HepG2 (cell line): Measurements from ENCODE around the gene KRT79. TPM values are rescaled to one million over a fixed set of nuclear protein-coding genes. Genes with fewer than 3 reads are reported as not detected.

Source experiments
- ATAC-seq: fragments of 200-7000 bp; cut with Tn5 transposase; 3 replicates; pipeline ENCODE4 v1.9.1; 2020; ENCODE audit warnings: mild to moderate bottlenecking, moderate library complexity
- BruUV-seq: library from RNA; stranded (reverse); fragments of 400-500 nt; replicated peaks from 2 replicates; lab custom pipeline; 2021; lab: Mats Ljungman, UMichigan
- CTCF ChIA-PET: fragments of 300-600 bp; formaldehyde crosslinking; extraction: SDS; loops from one replicate; lab custom pipeline; 2021; ENCODE audit warnings: low total read pairs, inconsistent platforms, low intra/inter-chr PET ratio; lab: Yijun Ruan, JAX
- POLR2A ChIA-PET: fragments of 350-600 bp; sonication (Branson Sonifier 250); formaldehyde crosslinking; loops from one replicate; lab custom pipeline; 2020; ENCODE audit warnings: antibody characterized with exemption, inconsistent platforms; lab: Yijun Ruan, JAX
- DNase-seq: peaks from one replicate; pipeline ENCODE4 v3.0.0-alpha.2; 2015; ENCODE audit warnings: low spot score
- FAIRE-seq: peaks from 3 replicates; lab custom pipeline; 2011; peaks lifted over from hg19 to GRCh38; lab: Jason Lieb, UNC
- H2AFZ ChIP-seq: one replicate; pipeline ENCODE4 v1.6.1; 2011; ENCODE audit warnings: low read length, inconsistent platforms
- H3K27ac ChIP-seq: fragments of 300-600 bp; 3 replicates; pipeline ENCODE4 v1.8.0; 2011; ENCODE audit warnings: mixed run types, mild to moderate bottlenecking, mixed read lengths, low read length, inconsistent platforms; ENCODE audit not compliant: insufficient read depth; ENCODE audit errors: extremely low read length
- H3K27me3 ChIP-seq, 2 experiments: fragments of 200-600 bp in 1 of 2; 2 replicates in 1 of 2; 3 replicates in 1 of 2; pipeline versions ENCODE4 v1.6.0 to v1.8.0; 2011; ENCODE audit warnings: low read length in 2 of 2, mild to moderate bottlenecking in 2 of 2, moderate library complexity in 2 of 2, inconsistent platforms in 1 of 2; ENCODE audit not compliant: insufficient read depth in 2 of 2, control insufficient read depth in 1 of 2
- H3K36me3 ChIP-seq, 2 experiments: fragments of 200-600 bp in 1 of 2; replicated peaks in 1 of 2; 2 replicates in 1 of 2; 3 replicates in 1 of 2; pipeline versions ENCODE4 v1.5.1 to v1.8.0; 2011; ENCODE audit warnings: low read length in 2 of 2, inconsistent platforms in 1 of 2; ENCODE audit not compliant: insufficient read depth in 2 of 2, control insufficient read depth in 1 of 2
- H3K4me1 ChIP-seq: 2 replicates; pipeline ENCODE4 v1.5.1; 2012; ENCODE audit warnings: low read length, inconsistent platforms; ENCODE audit not compliant: insufficient read depth
- H3K4me2 ChIP-seq: 2 replicates; pipeline ENCODE4 v1.6.0; 2011; ENCODE audit warnings: low read depth, low read length, inconsistent platforms
- H3K4me3 ChIP-seq, 3 experiments: fragments of 200-600 bp in 1 of 3; sonication (generic), shearing (Covaris generic) in 1 of 3; replicated peaks in 1 of 3; 2 replicates each; pipeline ENCODE4 v1.5.1; 2011 to 2016; ENCODE audit warnings: low read length in 3 of 3, inconsistent platforms in 2 of 3, low read depth in 2 of 3, mild to moderate bottlenecking in 2 of 3, control low read depth in 1 of 3, mixed read lengths in 1 of 3; ENCODE audit not compliant: insufficient read depth in 1 of 3
- H3K79me2 ChIP-seq: one replicate; pipeline ENCODE4 v1.6.1; 2011; ENCODE audit warnings: low read length, inconsistent platforms; ENCODE audit not compliant: insufficient read depth
- H3K9ac ChIP-seq: 2 replicates; pipeline ENCODE4 v1.6.0; 2011; ENCODE audit warnings: mild to moderate bottlenecking, low read depth, low read length, inconsistent platforms; ENCODE audit not compliant: insufficient read depth
- H3K9me3 ChIP-seq: 2 replicates; pipeline ENCODE4 v1.5.1; 2012; ENCODE audit warnings: mild to moderate bottlenecking, low read length
- H4K20me1 ChIP-seq: 2 replicates; pipeline ENCODE4 v1.6.0; 2011; ENCODE audit warnings: inconsistent platforms, mild to moderate bottlenecking, low read length, moderate library complexity; ENCODE audit not compliant: insufficient read depth
- CENPX ChIP-seq: sonication (generic); formaldehyde crosslinking; IDR thresholded peaks from 2 replicates; pipeline ENCODE4 v1.9.0; 2021; ENCODE audit warnings: mild to moderate bottlenecking, missing genetic modification reagents, moderate library complexity
- ELF4 ChIP-seq: sonication (generic); formaldehyde crosslinking; IDR thresholded peaks from 2 replicates; pipeline ENCODE4 v1.5.0; 2020; ENCODE audit warnings: missing genetic modification reagents, mild to moderate bottlenecking, moderate library complexity, borderline replicate concordance
- HHEX ChIP-seq: IDR thresholded peaks from 2 replicates; pipeline ENCODE4 v1.6.1; 2016; ENCODE audit warnings: control low read depth
- MIER3 ChIP-seq: IDR thresholded peaks from 2 replicates; pipeline ENCODE4 v1.6.1; 2016; ENCODE audit warnings: missing compliant biosample characterization, borderline replicate concordance
- REL ChIP-seq: sonication (generic); formaldehyde crosslinking; conservative IDR thresholded peaks from 2 replicates; pipeline ENCODE4 v1.8.0; 2022; ENCODE audit warnings: mild to moderate bottlenecking, missing genetic modification reagents, moderate library complexity
- ZFP36L1 ChIP-seq: sonication (generic); formaldehyde crosslinking; IDR thresholded peaks from 2 replicates; pipeline ENCODE4 v1.8.0; 2022; ENCODE audit warnings: mild to moderate bottlenecking, missing genetic modification reagents, moderate library complexity
- ZHX2 ChIP-seq, 2 experiments: sonication (generic) in 1 of 2; formaldehyde crosslinking in 1 of 2; IDR thresholded peaks; 2 replicates each; pipeline versions ENCODE4 v1.6.1 to v1.9.0; 2014 to 2022; ENCODE audit warnings: antibody characterized with exemption in 1 of 2, borderline replicate concordance in 1 of 2, inconsistent platforms in 1 of 2, low read depth in 1 of 2, missing genetic modification reagents in 1 of 2
- ZKSCAN5 ChIP-seq: sonication (generic); formaldehyde crosslinking; IDR thresholded peaks from 2 replicates; pipeline ENCODE4 v1.5.1; 2020; ENCODE audit warnings: mild to moderate bottlenecking, missing genetic modification reagents
- ZMYM2 ChIP-seq: sonication (generic); formaldehyde crosslinking; IDR thresholded peaks from 2 replicates; pipeline ENCODE4 v1.8.0; 2022; ENCODE audit warnings: mild to moderate bottlenecking, missing genetic modification reagents
- ZNF260 ChIP-seq: sonication (generic); formaldehyde crosslinking; IDR thresholded peaks from 2 replicates; pipeline ENCODE4 v1.4.0; 2020; ENCODE audit warnings: missing genetic modification reagents, low read depth, mild to moderate bottlenecking, borderline replicate concordance
- WGBS: methylation state at CpG from one replicate; pipeline ENCODE4 v1.1.6; 2017; ENCODE audit warnings: low lambda C conversion rate; 5-methylcytosine and 5-hydroxymethylcytosine counted together
- in situ Hi-C: cut with HindIII; loops from 2 replicates; pipeline ENCODE4 v1.10.0; 2017; ENCODE audit warnings: low pct_unique_long_range_greater_than_20kb; ENCODE audit not compliant: extremely low pct_ligation_motif_present
- intact Hi-C: fragments of 100-400 bp; cut with micrococcal nuclease; formaldehyde crosslinking; loops from one replicate; pipeline ENCODE4 v1.10.0; 2022; ENCODE audit not compliant: unreplicated experiment
- polyA plus RNA-seq, 8 experiments: library from polyadenylated mRNA; depleted of rRNA in 3 of 8; stranded (reverse) in 7 of 8; unstranded in 1 of 8; fragments of >200 nt; fragmentation: Illumina TruSeq in 4 of 8; extraction: Trizol in 4 of 8; gene quantifications; 2 replicates each; pipeline versions ENCODE4 v1.2.1 to v1.2.3, GENCODE V29; 2011 to 2016; ENCODE audit warnings: low read depth in 4 of 8, missing spikeins in 1 of 8, mixed read lengths in 1 of 8; ENCODE audit not compliant: insufficient read depth in 1 of 8
- total RNA-seq, 5 experiments: library from RNA; depleted of rRNA; stranded (reverse); fragments of >200 nt; fragmentation: Illumina TruSeq; extraction: Trizol; gene quantifications; 2 replicates each; pipeline ENCODE4 v1.2.3, GENCODE V29; 2016; ENCODE audit warnings: low read depth in 1 of 5
- TF ChIP-seq, protein P1 (sequence below): sonication (generic); formaldehyde crosslinking; IDR thresholded peaks from 2 replicates; pipeline ENCODE4 v1.8.1; 2023; ENCODE audit warnings: missing genetic modification reagents, inconsistent platforms, borderline replicate concordance
- TF ChIP-seq, protein P2 (sequence below): sonication (generic); formaldehyde crosslinking; IDR thresholded peaks from 2 replicates; pipeline ENCODE4 v1.8.0; 2022; ENCODE audit warnings: mild to moderate bottlenecking, missing genetic modification reagents, borderline replicate concordance
- TF ChIP-seq, protein P3 (sequence below): sonication (generic); formaldehyde crosslinking; IDR thresholded peaks from 2 replicates; pipeline ENCODE4 v1.9.0; 2021; ENCODE audit warnings: missing genetic modification reagents, borderline replicate concordance

Gene KRT79
- total and polyA plus RNA-seq, 2 of the 13 experiments (the other 11 are each of a cell fraction or from before 2014, with no cell fraction given), result 0.09 TPM; not detected in 1

GRCh38 chr12:52861511-52861910 is 27.4 kb upstream of the KRT79 start:
- Histone ChIP-seq H3K36me3 (no peaks in the 10 kb centered on the region), H2AFZ (no peak overlapping the region), H3K9me3 (no peaks in the 10 kb centered on the region), H3K4me2 (no peak overlapping the region), H3K79me2 (no peaks in the 10 kb centered on the region), H3K27ac (no peak overlapping the region), H4K20me1 (no peaks in the 10 kb centered on the region), H3K4me3 (no peak overlapping the region), H3K4me1 (no peaks in the 10 kb centered on the region), H3K9ac (no peak overlapping the region), H3K27me3 (no peaks in the 10 kb centered on the region)
- 39% methylated on average over 7 of the region's 7 CpGs for WGBS
- POLR2A ChIA-PET, result no interaction called here
- no peak for DNase-seq
- FAIRE-seq, result no peak
- CTCF ChIA-PET, result no interaction called here
- BruUV-seq, result no TSS peak
- in situ Hi-C loops (loop anchor here (10.0 kb wide), 1 partner anchor 147 kb away; no protein-coding TSS in a partner anchor), intact Hi-C loops (no loop called here)
- ATAC-seq, result no peak
- TF ChIP-seq MIER3 (CRISPR knock-in tag), result no peak
- no peak for TF ChIP-seq ZMYM2 (CRISPR knock-in tag)
- no peak for TF ChIP-seq ZNF260 (CRISPR knock-in tag)
- TF ChIP-seq, protein P1, sequence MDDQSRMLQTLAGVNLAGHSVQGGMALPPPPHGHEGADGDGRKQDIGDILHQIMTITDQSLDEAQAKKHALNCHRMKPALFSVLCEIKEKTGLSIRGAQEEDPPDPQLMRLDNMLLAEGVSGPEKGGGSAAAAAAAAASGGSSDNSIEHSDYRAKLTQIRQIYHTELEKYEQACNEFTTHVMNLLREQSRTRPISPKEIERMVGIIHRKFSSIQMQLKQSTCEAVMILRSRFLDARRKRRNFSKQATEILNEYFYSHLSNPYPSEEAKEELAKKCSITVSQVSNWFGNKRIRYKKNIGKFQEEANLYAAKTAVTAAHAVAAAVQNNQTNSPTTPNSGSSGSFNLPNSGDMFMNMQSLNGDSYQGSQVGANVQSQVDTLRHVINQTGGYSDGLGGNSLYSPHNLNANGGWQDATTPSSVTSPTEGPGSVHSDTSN (CRISPR knock-in tag), result no peak
- no peak for TF ChIP-seq HHEX (CRISPR knock-in tag)
- TF ChIP-seq ZKSCAN5 (CRISPR knock-in tag), result no peak
- no peak for TF ChIP-seq REL (CRISPR knock-in tag)
- no peak for TF ChIP-seq ZFP36L1 (CRISPR knock-in tag)
- no peak for TF ChIP-seq ZHX2 (IDR thresholded peaks at IDR 0.05; ENCODE audit: low read depth)
- no peak for TF ChIP-seq ZHX2 (CRISPR knock-in tag; IDR thresholded peaks at IDR 0.05; ENCODE audit: borderline replicate concordance)
- TF ChIP-seq ELF4 (CRISPR knock-in tag), result no peak
- TF ChIP-seq CENPX (CRISPR knock-in tag), result no peak
- TF ChIP-seq, protein P2, sequence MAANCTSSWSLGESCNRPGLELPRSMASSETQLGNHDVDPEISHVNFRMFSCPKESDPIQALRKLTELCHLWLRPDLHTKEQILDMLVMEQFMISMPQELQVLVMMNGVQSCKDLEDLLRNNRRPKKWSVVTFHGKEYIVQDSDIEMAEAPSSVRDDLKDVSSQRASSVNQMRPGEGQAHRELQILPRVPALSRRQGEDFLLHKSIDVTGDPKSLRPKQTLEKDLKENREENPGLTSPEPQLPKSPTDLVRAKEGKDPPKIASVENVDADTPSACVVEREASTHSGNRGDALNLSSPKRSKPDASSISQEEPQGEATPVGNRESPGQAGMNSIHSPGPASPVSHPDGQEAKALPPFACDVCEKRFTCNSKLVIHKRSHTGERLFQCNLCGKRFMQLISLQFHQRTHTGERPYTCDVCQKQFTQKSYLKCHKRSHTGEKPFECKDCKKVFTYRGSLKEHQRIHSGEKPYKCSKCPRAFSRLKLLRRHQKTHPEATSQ (CRISPR knock-in tag), result no peak
- TF ChIP-seq, protein P3, sequence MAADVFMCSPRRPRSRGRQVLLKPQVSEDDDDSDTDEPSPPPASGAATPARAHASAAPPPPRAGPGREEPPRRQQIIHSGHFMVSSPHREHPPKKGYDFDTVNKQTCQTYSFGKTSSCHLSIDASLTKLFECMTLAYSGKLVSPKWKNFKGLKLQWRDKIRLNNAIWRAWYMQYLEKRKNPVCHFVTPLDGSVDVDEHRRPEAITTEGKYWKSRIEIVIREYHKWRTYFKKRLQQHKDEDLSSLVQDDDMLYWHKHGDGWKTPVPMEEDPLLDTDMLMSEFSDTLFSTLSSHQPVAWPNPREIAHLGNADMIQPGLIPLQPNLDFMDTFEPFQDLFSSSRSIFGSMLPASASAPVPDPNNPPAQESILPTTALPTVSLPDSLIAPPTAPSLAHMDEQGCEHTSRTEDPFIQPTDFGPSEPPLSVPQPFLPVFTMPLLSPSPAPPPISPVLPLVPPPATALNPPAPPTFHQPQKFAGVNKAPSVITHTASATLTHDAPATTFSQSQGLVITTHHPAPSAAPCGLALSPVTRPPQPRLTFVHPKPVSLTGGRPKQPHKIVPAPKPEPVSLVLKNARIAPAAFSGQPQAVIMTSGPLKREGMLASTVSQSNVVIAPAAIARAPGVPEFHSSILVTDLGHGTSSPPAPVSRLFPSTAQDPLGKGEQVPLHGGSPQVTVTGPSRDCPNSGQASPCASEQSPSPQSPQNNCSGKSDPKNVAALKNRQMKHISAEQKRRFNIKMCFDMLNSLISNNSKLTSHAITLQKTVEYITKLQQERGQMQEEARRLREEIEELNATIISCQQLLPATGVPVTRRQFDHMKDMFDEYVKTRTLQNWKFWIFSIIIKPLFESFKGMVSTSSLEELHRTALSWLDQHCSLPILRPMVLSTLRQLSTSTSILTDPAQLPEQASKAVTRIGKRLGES, result no peak
